Glutamatergic neuron (in vitro differentiated cells): Measurements from ENCODE around the gene RAB3C. TPM values are rescaled to one million over a fixed set of nuclear protein-coding genes. Genes with fewer than 3 reads are reported as not detected.

Experiments used
- DNase-seq: peaks from one replicate; pipeline ENCODE4 v3.0.0; 2022
- H3K27ac Mint-ChIP-seq: one replicate; pipeline ENCODE4 v1.8.0; 2020; ENCODE audit warnings: mild to moderate bottlenecking, mixed read lengths, inconsistent platforms; ENCODE audit not compliant: unreplicated experiment
- H3K27me3 Mint-ChIP-seq: one replicate; pipeline ENCODE4 v1.8.0; 2020; ENCODE audit warnings: mild to moderate bottlenecking, moderate library complexity, mixed read lengths, inconsistent platforms; ENCODE audit not compliant: unreplicated experiment
- H3K36me3 Mint-ChIP-seq: one replicate; pipeline ENCODE4 v1.8.0; 2020; ENCODE audit warnings: mild to moderate bottlenecking, mixed read lengths, inconsistent platforms; ENCODE audit not compliant: unreplicated experiment
- H3K4me1 Mint-ChIP-seq: one replicate; pipeline ENCODE4 v1.8.0; 2020; ENCODE audit warnings: mild to moderate bottlenecking, low read depth, mixed read lengths, inconsistent platforms; ENCODE audit not compliant: unreplicated experiment
- H3K4me3 Mint-ChIP-seq: one replicate; pipeline ENCODE4 v1.8.0; 2020; ENCODE audit warnings: mild to moderate bottlenecking, mixed read lengths, inconsistent platforms; ENCODE audit not compliant: unreplicated experiment
- H3K9me3 Mint-ChIP-seq: one replicate; pipeline ENCODE4 v1.8.0; 2020; ENCODE audit warnings: mild to moderate bottlenecking, moderate library complexity, mixed read lengths, inconsistent platforms; ENCODE audit not compliant: unreplicated experiment
- CTCF ChIP-seq: fragments of 200-600 bp; sonication (generic); IDR thresholded peaks from one replicate; pipeline ENCODE4 v1.5.0; 2021; ENCODE audit not compliant: partially characterized antibody, unreplicated experiment
- total RNA-seq: library from RNA; stranded (reverse); fragmentation: NEBNext Ultra II Directional; extraction: Animal tissue kit (Norgen Biotek cat#: 25700); gene quantifications from one replicate; pipeline ENCODE4 v1.2.1, GENCODE V29; 2021; ENCODE audit not compliant: unreplicated experiment

The RAB3C gene
- total RNA-seq, 1 donor from 2014 or later: 36.2 TPM

GRCh38 chr5:58722160-58722559, 139.3 kb downstream of the RAB3C start:
- H3K4me3 Mint-ChIP-seq: no peak overlapping the region

GRCh38 chr5:58724992-58725391, 142.1 kb downstream of the RAB3C start:
- H3K9me3 Mint-ChIP-seq: no peaks in the 10 kb centered on the region

More at GRCh38 chr5:58722160-58722559, 139.3 kb downstream of the RAB3C start:
- DNase-seq: no peak
- no peaks in the 10 kb centered on the region for H3K4me1 Mint-ChIP-seq
- no peak overlapping the region for H3K27ac Mint-ChIP-seq
- H3K27me3 Mint-ChIP-seq: no peaks in the 10 kb centered on the region
- no peaks in the 10 kb centered on the region for H3K9me3 Mint-ChIP-seq
- TF ChIP-seq CTCF: no peak
- peaks cover 3% of the 10 kb centered on the region for H3K36me3 Mint-ChIP-seq

GRCh38 chr5:58731641-58732040, 148.8 kb downstream of the RAB3C start:
- TF ChIP-seq CTCF: no peak
- Mint-ChIP-seq H3K36me3 (no peaks in the 10 kb centered on the region), H3K4me1 (peaks cover 2% of the 10 kb centered on the region), H3K4me3 (no peak overlapping the region), H3K9me3 (no peaks in the 10 kb centered on the region), H3K27ac (no peak overlapping the region), H3K27me3 (peaks cover 1% of the 10 kb centered on the region)
- no peak for DNase-seq

More at GRCh38 chr5:58724992-58725391, 142.1 kb downstream of the RAB3C start:
- H3K4me3 Mint-ChIP-seq: no peak overlapping the region
- H3K36me3 Mint-ChIP-seq: peaks cover 3% of the 10 kb centered on the region
- no peaks in the 10 kb centered on the region for H3K4me1 Mint-ChIP-seq
- no peak overlapping the region for H3K27ac Mint-ChIP-seq
- H3K27me3 Mint-ChIP-seq: no peaks in the 10 kb centered on the region
- no peak for DNase-seq
- TF ChIP-seq CTCF: no peak

- TF ChIP-seq CTCF: no peak
- no peak overlapping the region for H3K4me3 Mint-ChIP-seq
- peaks cover 2% of the 10 kb centered on the region for H3K4me1 Mint-ChIP-seq
- H3K27me3 Mint-ChIP-seq: peaks cover 1% of the 10 kb centered on the region
- no peaks in the 10 kb centered on the region for H3K9me3 Mint-ChIP-seq
- no peaks in the 10 kb centered on the region for H3K36me3 Mint-ChIP-seq
- H3K27ac Mint-ChIP-seq: no peak overlapping the region
- no peak for DNase-seq
Measured at GRCh38 chr5:58735637-58736036, 152.8 kb downstream of the RAB3C start.

GRCh38 chr5:58736214-58736613, 153.3 kb downstream of the RAB3C start:
- no peaks in the 10 kb centered on the region for H3K27me3 Mint-ChIP-seq
- H3K9me3 Mint-ChIP-seq: no peaks in the 10 kb centered on the region
- TF ChIP-seq CTCF: no peak
- no peaks in the 10 kb centered on the region for H3K36me3 Mint-ChIP-seq
- H3K27ac Mint-ChIP-seq: no peak overlapping the region
- no peak overlapping the region for H3K4me3 Mint-ChIP-seq
- DNase-seq: no peak
- peaks cover 2% of the 10 kb centered on the region for H3K4me1 Mint-ChIP-seq
